ENCODE data around the gene XIST. TPM values are rescaled to one million over a fixed set of nuclear protein-coding genes. Genes with fewer than 3 reads are reported as not detected.

Gene XIST
- total and polyA plus RNA-seq, 10 of the 15 experiments (the other 5 are each of a cell fraction or from before 2014, with no cell fraction given), result 39.1 to 787 (median 91.3) TPM

DNA sequence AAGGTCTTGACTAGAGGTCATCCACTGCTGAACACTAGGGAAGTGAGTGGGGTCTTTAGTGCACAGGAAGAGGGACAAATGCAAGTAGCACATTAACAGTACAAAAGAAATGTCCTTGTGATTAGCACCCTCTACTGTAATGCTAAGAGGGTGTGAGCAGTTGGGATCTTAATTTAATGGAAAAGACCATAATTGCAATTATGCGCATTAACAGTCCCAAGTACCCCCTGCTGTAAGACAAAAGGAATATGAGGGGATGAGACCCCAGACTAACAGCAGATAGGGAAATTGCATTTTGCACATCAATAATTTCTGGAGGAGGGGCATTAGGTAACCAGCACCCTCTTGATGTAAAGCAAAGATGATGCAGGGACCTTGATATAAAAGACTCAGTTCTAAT, 4.5 kb downstream of the XIST start:
- RAD21 ChIA-PET (ENCODE audit: unreplicated experiment), result no interaction called here
- H3K27me3 ChIP-seq (replicated peaks in 1 of 2; ENCODE audit: control insufficient read depth in 2 of 2, insufficient read depth in 2 of 2, low read length in 1 of 2), result no peaks in the 10 kb centered on the region
- POLR2A ChIA-PET, result no interaction called here
- H3K27ac ChIP-seq (ENCODE audit: control insufficient read depth, insufficient read depth), result no peak overlapping the region
- DNase-seq (ENCODE audit: low read depth, low spot score), result no peak
- BruUV-seq (replicated peaks), result no TSS peak
- in situ Hi-C loops (cut with MboI) (no loop called here), intact Hi-C loops (cut with micrococcal nuclease; ENCODE audit: unreplicated experiment) (no loop called here)
- peaks cover 11% of the 10 kb centered on the region for H4K20me1 ChIP-seq (ENCODE audit: control insufficient read depth, insufficient read depth)
- peaks cover 0 to 3% of the 10 kb centered on the region in 2 experiments; a peak in 1 of 4 replicates for H3K36me3 ChIP-seq (ENCODE audit: control insufficient read depth in 2 of 2, insufficient read depth in 2 of 2, low read length in 1 of 2)
- peak overlapping the region; percentile 1 for H3K4me2 ChIP-seq (ENCODE audit: control insufficient read depth, insufficient read depth)
- H3K4me3 ChIP-seq, result peak overlapping the region; percentile 59
- ATAC-seq, result no peak
- H3K9ac ChIP-seq (ENCODE audit: control insufficient read depth, insufficient read depth, low read length), result no peak overlapping the region
- peaks cover 86% of the 10 kb centered on the region for H3K79me2 ChIP-seq (ENCODE audit: control insufficient read depth, insufficient read depth, low read length)
- 100% methylated on average over 1 of the region's 1 CpG for WGBS (ENCODE audit: insufficient coverage, insufficient replicate concordance, low lambda C conversion rate, missing lambda C conversion rate)
- no peak overlapping the region for H2AFZ ChIP-seq (ENCODE audit: control insufficient read depth, low read depth, low read length)
- CTCF ChIA-PET, result interaction anchor here (0.7 kb wide), 1 partner anchor 18 kb away, joined by 4 read pairs; no protein-coding TSS in a partner anchor
- SMC1A ChIA-PET (ENCODE audit: uncharacterized antibody, unreplicated experiment), result interaction anchor here (1.0 kb wide), 1 partner anchor 168 kb away, joined by 3 read pairs; no protein-coding TSS in a partner anchor
- no peaks in the 10 kb centered on the region for H3K9me3 ChIP-seq (replicated peaks; ENCODE audit: control insufficient read depth, insufficient read depth, low read length)
- FAIRE-seq, result no peak
- 0 out of 2 replicates have a peak, but pooled peaks have one; percentile 10 for TF ChIP-seq RAD21 (IDR thresholded peaks at IDR 0.05; ENCODE audit: insufficient read depth, low read depth, low read length)
- no peak for TF ChIP-seq BACH1 (IDR thresholded peaks at IDR 0.05; ENCODE audit: borderline replicate concordance)
- TF ChIP-seq, protein P1, sequence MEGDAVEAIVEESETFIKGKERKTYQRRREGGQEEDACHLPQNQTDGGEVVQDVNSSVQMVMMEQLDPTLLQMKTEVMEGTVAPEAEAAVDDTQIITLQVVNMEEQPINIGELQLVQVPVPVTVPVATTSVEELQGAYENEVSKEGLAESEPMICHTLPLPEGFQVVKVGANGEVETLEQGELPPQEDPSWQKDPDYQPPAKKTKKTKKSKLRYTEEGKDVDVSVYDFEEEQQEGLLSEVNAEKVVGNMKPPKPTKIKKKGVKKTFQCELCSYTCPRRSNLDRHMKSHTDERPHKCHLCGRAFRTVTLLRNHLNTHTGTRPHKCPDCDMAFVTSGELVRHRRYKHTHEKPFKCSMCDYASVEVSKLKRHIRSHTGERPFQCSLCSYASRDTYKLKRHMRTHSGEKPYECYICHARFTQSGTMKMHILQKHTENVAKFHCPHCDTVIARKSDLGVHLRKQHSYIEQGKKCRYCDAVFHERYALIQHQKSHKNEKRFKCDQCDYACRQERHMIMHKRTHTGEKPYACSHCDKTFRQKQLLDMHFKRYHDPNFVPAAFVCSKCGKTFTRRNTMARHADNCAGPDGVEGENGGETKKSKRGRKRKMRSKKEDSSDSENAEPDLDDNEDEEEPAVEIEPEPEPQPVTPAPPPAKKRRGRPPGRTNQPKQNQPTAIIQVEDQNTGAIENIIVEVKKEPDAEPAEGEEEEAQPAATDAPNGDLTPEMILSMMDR (IDR thresholded peaks at IDR 0.05 in 2 of 3, conservative IDR thresholded peaks at IDR 0.05 in 1 of 3; ENCODE audit: control insufficient read depth in 2 of 3, extremely low read depth in 1 of 3, insufficient read depth in 1 of 3, low read depth in 3 of 3, low read length in 3 of 3), result peak in 1 of 3 experiments; percentile 23; a peak in 1 of 6 replicates
- no peaks in the 10 kb centered on the region for H3K4me1 ChIP-seq (ENCODE audit: control insufficient read depth, insufficient read depth, low read length)

DNA sequence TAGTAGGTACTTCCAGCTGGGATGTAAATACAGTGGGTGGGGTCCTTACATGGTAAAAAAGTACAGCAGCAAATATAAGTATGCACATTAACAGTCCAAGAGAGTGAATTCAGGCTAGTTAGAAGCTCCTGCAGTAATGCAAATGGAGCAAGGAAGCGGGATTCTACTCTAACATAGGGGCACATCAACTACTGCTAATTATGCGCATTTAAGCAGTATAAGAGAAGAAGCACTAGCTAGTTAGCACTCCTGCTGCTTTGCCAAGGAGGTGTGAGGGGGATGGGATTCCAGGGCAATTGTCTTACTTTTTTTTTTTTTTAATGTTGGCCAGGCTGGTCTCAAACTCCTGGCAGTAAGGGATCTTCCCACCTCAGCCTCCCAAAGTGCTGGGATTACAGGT, 5.4 kb downstream of the XIST start:
- BruUV-seq (replicated peaks), result TSS peak; percentile 0
- Histone ChIP-seq H3K4me2 (ENCODE audit: control insufficient read depth, insufficient read depth) (peak overlapping the region; percentile 47), H3K9ac (ENCODE audit: control insufficient read depth, insufficient read depth, low read length) (no peak overlapping the region), H3K27me3 (replicated peaks in 1 of 2; ENCODE audit: control insufficient read depth in 2 of 2, insufficient read depth in 2 of 2, low read length in 1 of 2) (no peaks in the 10 kb centered on the region), H3K4me3 (0 out of 2 replicates have a peak overlapping the region, but pooled peaks have one; percentile 59), H4K20me1 (ENCODE audit: control insufficient read depth, insufficient read depth) (peaks cover 11% of the 10 kb centered on the region), H3K9me3 (replicated peaks; ENCODE audit: control insufficient read depth, insufficient read depth, low read length) (no peaks in the 10 kb centered on the region), H3K4me1 (ENCODE audit: control insufficient read depth, insufficient read depth, low read length) (no peaks in the 10 kb centered on the region), H3K27ac (ENCODE audit: control insufficient read depth, insufficient read depth) (no peak overlapping the region), H2AFZ (ENCODE audit: control insufficient read depth, low read depth, low read length) (no peak overlapping the region), H3K36me3 (ENCODE audit: control insufficient read depth in 2 of 2, insufficient read depth in 2 of 2, low read length in 1 of 2) (peaks cover 0 to 3% of the 10 kb centered on the region in 2 experiments; a peak in 1 of 4 replicates), H3K79me2 (ENCODE audit: control insufficient read depth, insufficient read depth, low read length) (peaks cover 87% of the 10 kb centered on the region)
- RAD21 ChIA-PET (ENCODE audit: unreplicated experiment), result no interaction called here
- DNase-seq (ENCODE audit: low read depth, low spot score) (no peak), ATAC-seq (no peak), FAIRE-seq (no peak)
- in situ Hi-C loops (cut with MboI) (no loop called here), intact Hi-C loops (cut with micrococcal nuclease; ENCODE audit: unreplicated experiment) (no loop called here)
- TF ChIP-seq ZNF274 (IDR thresholded peaks at IDR 0.05; ENCODE audit: insufficient read depth, insufficient read length) (no peak), HCFC1 (IDR thresholded peaks at IDR 0.05; ENCODE audit: low read length) (no peak), BCL11A (IDR thresholded peaks at IDR 0.05; ENCODE audit: low read depth, low read length) (no peak)
- TF ChIP-seq, protein P2, sequence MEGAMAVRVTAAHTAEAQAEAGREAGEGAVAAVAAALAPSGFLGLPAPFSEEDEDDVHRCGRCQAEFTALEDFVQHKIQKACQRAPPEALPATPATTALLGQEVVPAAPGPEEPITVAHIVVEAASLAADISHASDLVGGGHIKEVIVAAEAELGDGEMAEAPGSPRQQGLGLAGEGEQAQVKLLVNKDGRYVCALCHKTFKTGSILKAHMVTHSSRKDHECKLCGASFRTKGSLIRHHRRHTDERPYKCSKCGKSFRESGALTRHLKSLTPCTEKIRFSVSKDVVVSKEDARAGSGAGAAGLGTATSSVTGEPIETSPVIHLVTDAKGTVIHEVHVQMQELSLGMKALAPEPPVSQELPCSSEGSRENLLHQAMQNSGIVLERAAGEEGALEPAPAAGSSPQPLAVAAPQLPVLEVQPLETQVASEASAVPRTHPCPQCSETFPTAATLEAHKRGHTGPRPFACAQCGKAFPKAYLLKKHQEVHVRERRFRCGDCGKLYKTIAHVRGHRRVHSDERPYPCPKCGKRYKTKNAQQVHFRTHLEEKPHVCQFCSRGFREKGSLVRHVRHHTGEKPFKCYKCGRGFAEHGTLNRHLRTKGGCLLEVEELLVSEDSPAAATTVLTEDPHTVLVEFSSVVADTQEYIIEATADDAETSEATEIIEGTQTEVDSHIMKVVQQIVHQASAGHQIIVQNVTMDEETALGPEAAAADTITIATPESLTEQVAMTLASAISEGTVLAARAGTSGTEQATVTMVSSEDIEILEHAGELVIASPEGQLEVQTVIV (IDR thresholded peaks at IDR 0.05; ENCODE audit: borderline replicate concordance, partially characterized antibody), result no peak
- TF ChIP-seq, protein P3, sequence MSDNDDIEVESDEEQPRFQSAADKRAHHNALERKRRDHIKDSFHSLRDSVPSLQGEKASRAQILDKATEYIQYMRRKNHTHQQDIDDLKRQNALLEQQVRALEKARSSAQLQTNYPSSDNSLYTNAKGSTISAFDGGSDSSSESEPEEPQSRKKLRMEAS (IDR thresholded peaks at IDR 0.05; ENCODE audit: low read depth, low read length), result no peak
- 50% methylated on average over 2 of the region's 2 CpGs for WGBS (ENCODE audit: insufficient coverage, insufficient replicate concordance, low lambda C conversion rate, missing lambda C conversion rate)
- SMC1A ChIA-PET (ENCODE audit: uncharacterized antibody, unreplicated experiment), result interaction anchor here (0.6 to 1.0 kb wide), 2 partner anchors 169 to 1416 kb away, joined by 3 to 6 read pairs; no protein-coding TSS in a partner anchor
- CTCF ChIA-PET, result interaction anchor here (0.7 kb wide), 1 partner anchor 17 kb away, joined by 4 read pairs; no protein-coding TSS in a partner anchor
- POLR2A ChIA-PET, result interaction anchor here (0.5 kb wide), 1 partner anchor 548 kb away, joined by 3 read pairs; no protein-coding TSS in a partner anchor
